Smooth muscle cell (in vitro differentiated cells): ENCODE data around the gene CDH13. TPM values are rescaled to one million over a fixed set of nuclear protein-coding genes. Genes with fewer than 3 reads are reported as not detected.

Experiments used
- DNase-seq: peaks from one replicate; lab custom pipeline; 2025; ENCODE audit not compliant: unreplicated experiment; lab: John Stamatoyannopoulos, UW
- H2AFZ ChIP-seq: fragments of 200-600 bp; sonication (generic); 2 replicates; pipeline ENCODE4 v1.6.0; 2016; ENCODE audit warnings: antibody characterized with exemption, low read depth, mild to moderate bottlenecking
- H3F3A ChIP-seq: fragments of 200-600 bp; sonication (generic); 2 replicates; pipeline ENCODE4 v1.6.0; 2017; ENCODE audit warnings: antibody characterized with exemption, low read depth
- H3K27ac ChIP-seq: fragments of 200-600 bp; sonication (generic); 2 replicates; pipeline ENCODE4 v1.5.1; 2016; ENCODE audit warnings: low read depth, mild to moderate bottlenecking
- H3K27me3 ChIP-seq: fragments of 200-600 bp; sonication (generic); 2 replicates; pipeline ENCODE4 v1.6.1; 2016; ENCODE audit warnings: low read depth, mild to moderate bottlenecking
- H3K36me3 ChIP-seq: fragments of 200-600 bp; sonication (generic); 2 replicates; pipeline ENCODE4 v1.5.1; 2016; ENCODE audit warnings: low read depth
- H3K4me1 ChIP-seq: fragments of 200-600 bp; sonication (generic); 2 replicates; pipeline ENCODE4 v1.5.1; 2016; ENCODE audit warnings: low read depth
- H3K4me2 ChIP-seq: fragments of 200-600 bp; sonication (generic); 2 replicates; pipeline ENCODE4 v1.6.0; 2016; ENCODE audit warnings: mild to moderate bottlenecking
- H3K4me3 ChIP-seq: fragments of 200-600 bp; sonication (generic); 2 replicates; pipeline ENCODE4 v1.5.1; 2016; ENCODE audit warnings: mild to moderate bottlenecking
- H3K79me2 ChIP-seq: fragments of 200-600 bp; sonication (generic); 2 replicates; pipeline ENCODE4 v1.6.0; 2016; ENCODE audit warnings: low read depth, mild to moderate bottlenecking
- H3K9ac ChIP-seq: fragments of 200-600 bp; sonication (generic); 2 replicates; pipeline ENCODE4 v1.6.0; 2016; ENCODE audit warnings: low read depth
- H3K9me3 ChIP-seq: fragments of 200-600 bp; sonication (generic); replicated peaks from 2 replicates; pipeline ENCODE4 v1.5.1; 2016; ENCODE audit warnings: low read depth
- H4K20me1 ChIP-seq: fragments of 200-600 bp; sonication (generic); 2 replicates; pipeline ENCODE4 v1.6.0; 2016; ENCODE audit warnings: low read depth
- WGBS: methylation state at CpG from one replicate; pipeline ENCODE4 v1.1.7; 2016; ENCODE audit warnings: low lambda C conversion rate; 5-methylcytosine and 5-hydroxymethylcytosine counted together
- polyA plus RNA-seq: library from polyadenylated mRNA; unstranded; fragments of >200 nt; fragmentation: Nextera tagmentation; extraction: Ambion mirVana; gene quantifications from 2 replicates; pipeline ENCODE4 v1.2.1, GENCODE V29; 2016
- total RNA-seq: library from RNA; depleted of rRNA; stranded (reverse); fragments of >200 nt; gene quantifications from 2 replicates; pipeline ENCODE4 v1.2.3, GENCODE V29; 2014
- TF ChIP-seq, protein P1 (sequence below): fragments of 200-600 bp; sonication (generic); IDR thresholded peaks from 2 replicates; pipeline ENCODE4 v1.5.1; 2017; ENCODE audit warnings: borderline replicate concordance, mild to moderate bottlenecking, antibody characterized with exemption; ENCODE audit not compliant: insufficient read depth, poor library complexity, severe bottlenecking

The CDH13 gene
- total and polyA plus RNA-seq, 2 experiments from 2014 or later: 12.1 to 32.2 TPM

DNA sequence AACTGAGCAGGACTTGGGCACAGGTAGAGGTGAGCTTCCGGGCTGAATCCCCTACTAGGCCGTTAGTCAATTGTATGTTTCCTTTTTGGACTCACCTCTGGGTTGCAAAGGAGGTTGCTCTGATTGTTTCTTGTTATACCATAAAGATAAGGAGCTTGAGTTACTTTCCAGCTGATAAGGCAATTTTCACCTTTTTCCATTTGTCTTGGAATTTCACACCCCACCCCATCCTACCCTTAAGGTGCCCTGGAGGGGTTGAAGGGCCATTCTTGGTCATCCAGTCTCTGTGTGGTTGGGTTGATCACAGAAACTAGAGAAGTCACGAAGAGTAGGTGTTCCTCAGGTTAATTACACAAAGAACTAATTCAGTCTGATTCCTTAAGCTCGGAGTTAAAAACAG, 162.2 kb downstream of the CDH13 start:
- Histone ChIP-seq H3K79me2 (no peaks in the 10 kb centered on the region), H3F3A (no peaks in the 10 kb centered on the region), H3K4me3 (no peak overlapping the region), H3K9ac (no peak overlapping the region), H3K27me3 (no peaks in the 10 kb centered on the region), H3K4me2 (no peak overlapping the region), H2AFZ (no peak overlapping the region), H4K20me1 (no peaks in the 10 kb centered on the region), H3K36me3 (no peaks in the 10 kb centered on the region), H3K9me3 (no peaks in the 10 kb centered on the region), H3K4me1 (no peaks in the 10 kb centered on the region), H3K27ac (no peak overlapping the region)
- no peak for DNase-seq
- 88% methylated on average over 4 of the region's 4 CpGs for WGBS
- TF ChIP-seq, protein P1, sequence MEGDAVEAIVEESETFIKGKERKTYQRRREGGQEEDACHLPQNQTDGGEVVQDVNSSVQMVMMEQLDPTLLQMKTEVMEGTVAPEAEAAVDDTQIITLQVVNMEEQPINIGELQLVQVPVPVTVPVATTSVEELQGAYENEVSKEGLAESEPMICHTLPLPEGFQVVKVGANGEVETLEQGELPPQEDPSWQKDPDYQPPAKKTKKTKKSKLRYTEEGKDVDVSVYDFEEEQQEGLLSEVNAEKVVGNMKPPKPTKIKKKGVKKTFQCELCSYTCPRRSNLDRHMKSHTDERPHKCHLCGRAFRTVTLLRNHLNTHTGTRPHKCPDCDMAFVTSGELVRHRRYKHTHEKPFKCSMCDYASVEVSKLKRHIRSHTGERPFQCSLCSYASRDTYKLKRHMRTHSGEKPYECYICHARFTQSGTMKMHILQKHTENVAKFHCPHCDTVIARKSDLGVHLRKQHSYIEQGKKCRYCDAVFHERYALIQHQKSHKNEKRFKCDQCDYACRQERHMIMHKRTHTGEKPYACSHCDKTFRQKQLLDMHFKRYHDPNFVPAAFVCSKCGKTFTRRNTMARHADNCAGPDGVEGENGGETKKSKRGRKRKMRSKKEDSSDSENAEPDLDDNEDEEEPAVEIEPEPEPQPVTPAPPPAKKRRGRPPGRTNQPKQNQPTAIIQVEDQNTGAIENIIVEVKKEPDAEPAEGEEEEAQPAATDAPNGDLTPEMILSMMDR: no peak

DNA sequence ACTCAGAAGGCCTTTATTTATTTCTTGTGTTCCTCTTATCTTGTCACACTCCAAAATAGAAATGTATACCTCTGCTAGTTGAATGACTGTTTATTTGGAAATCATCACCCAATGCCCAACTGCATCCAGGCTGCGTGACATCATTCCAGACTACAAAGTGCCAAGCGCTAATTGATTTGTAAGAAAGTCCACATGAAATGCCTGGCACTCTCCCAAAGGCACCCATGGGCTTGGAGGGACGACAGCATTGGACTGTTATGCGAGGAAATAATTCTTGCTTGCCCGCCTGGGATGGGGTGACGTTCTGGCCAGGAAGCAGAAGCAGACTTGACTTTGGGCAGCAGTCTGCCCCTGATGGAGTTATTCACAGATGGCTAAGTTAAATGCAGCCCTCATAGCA, 165.9 kb downstream of the CDH13 start:
- no peak overlapping the region for H3K4me3 ChIP-seq
- H3K4me1 ChIP-seq: no peaks in the 10 kb centered on the region
- WGBS: 95% methylated on average over 6 of the region's 6 CpGs
- H3F3A ChIP-seq: no peaks in the 10 kb centered on the region
- TF ChIP-seq, protein P1: no peak
- DNase-seq: no peak
- H2AFZ ChIP-seq: no peak overlapping the region
- H3K9ac ChIP-seq: no peak overlapping the region
- no peaks in the 10 kb centered on the region for H3K36me3 ChIP-seq
- H3K27ac ChIP-seq: no peak overlapping the region
- no peaks in the 10 kb centered on the region for H3K27me3 ChIP-seq
- no peaks in the 10 kb centered on the region for H4K20me1 ChIP-seq
- H3K79me2 ChIP-seq: no peaks in the 10 kb centered on the region
- no peaks in the 10 kb centered on the region for H3K9me3 ChIP-seq
- H3K4me2 ChIP-seq: no peak overlapping the region

DNA sequence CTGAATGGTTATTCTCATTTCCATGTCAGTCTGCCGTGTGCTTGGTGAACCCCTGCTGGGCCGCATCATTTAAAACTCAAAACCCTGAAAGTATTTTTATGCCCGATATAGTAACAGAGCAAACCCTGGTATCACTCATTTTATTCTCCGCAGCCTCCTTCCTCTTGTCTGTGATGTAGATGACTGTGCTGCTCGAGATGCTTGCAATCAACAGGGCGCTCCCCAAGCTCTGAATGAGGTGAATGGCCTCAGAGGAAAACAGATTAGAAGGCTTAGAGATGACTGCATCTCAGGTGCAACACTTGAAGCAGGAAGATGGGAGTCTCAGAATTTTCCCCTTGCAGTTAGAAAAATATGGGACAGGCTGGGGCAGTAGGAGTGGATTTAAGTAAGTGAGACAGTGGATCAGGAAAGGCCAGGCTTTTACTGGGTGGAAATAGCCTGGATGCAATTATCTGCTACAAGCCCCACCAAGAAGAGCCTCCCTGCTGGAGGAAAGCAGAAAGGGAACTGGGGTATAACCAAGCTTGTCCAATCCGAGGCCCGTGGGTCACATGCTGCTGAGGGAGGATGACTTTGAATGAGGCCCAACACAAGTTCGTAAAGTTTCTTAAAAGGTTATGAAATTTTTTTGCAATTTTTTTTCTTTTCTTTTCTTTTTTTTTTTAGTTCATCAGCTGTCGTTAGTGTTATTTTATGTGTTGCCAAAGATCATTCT, 166.9 kb downstream of the CDH13 start:
- H3K27me3 ChIP-seq: no peaks in the 10 kb centered on the region
- TF ChIP-seq, protein P1: no peak
- no peaks in the 10 kb centered on the region for H3K36me3 ChIP-seq
- H3K4me2 ChIP-seq: no peak overlapping the region
- H3K9me3 ChIP-seq: no peaks in the 10 kb centered on the region
- H3K79me2 ChIP-seq: no peaks in the 10 kb centered on the region
- H3K9ac ChIP-seq: no peak overlapping the region
- H3K4me3 ChIP-seq: no peak overlapping the region
- DNase-seq: no peak
- H3K27ac ChIP-seq: no peak overlapping the region
- H2AFZ ChIP-seq: no peak overlapping the region
- WGBS: 88% methylated on average over 10 of the region's 10 CpGs
- H3K4me1 ChIP-seq: no peaks in the 10 kb centered on the region
- H3F3A ChIP-seq: no peaks in the 10 kb centered on the region
- H4K20me1 ChIP-seq: no peaks in the 10 kb centered on the region

DNA sequence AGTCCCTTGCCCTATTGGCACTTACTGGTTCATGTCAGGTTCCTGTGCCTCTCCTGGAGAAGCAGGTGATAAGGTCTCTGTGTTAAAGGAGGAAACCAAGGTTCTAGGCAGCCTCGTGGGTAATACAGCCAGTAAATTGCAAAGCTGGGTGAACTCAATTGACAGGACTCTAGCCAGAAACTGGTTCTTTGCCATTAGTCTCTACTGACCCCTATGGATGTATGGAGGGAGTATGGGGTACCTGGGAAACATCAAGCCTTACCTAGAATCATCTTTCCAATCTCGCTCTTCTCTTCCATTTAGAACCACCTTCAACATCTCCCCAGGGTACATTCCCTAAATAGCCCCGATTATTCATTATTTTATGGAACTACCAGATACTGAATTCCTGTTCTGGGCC, 169.3 kb downstream of the CDH13 start:
- no peak for DNase-seq
- Histone ChIP-seq H2AFZ (no peak overlapping the region), H3K36me3 (no peaks in the 10 kb centered on the region), H3K9ac (no peak overlapping the region), H3K27me3 (no peaks in the 10 kb centered on the region), H3K79me2 (no peaks in the 10 kb centered on the region), H3K4me2 (no peak overlapping the region), H3K4me1 (no peaks in the 10 kb centered on the region), H3K4me3 (no peak overlapping the region), H3K27ac (no peak overlapping the region), H4K20me1 (no peaks in the 10 kb centered on the region), H3F3A (no peaks in the 10 kb centered on the region), H3K9me3 (no peaks in the 10 kb centered on the region)
- TF ChIP-seq, protein P1: no peak
- 90% methylated on average over 3 of the region's 3 CpGs for WGBS
